NCI-H2081 (cell line): ENCODE measurements around the gene OR4E1.
"Not testable (repeated sequence)": the region's sequence is repeated elsewhere in the genome, so short reads cannot be mapped to it uniquely, and the experiment has no call there.

Source experiments
- DNase-seq, 2 experiments: peaks; one replicate each; lab custom pipeline; 2025; lab: John Stamatoyannopoulos, UW

Gene OR4E1

GRCh38 chr14:21653331-21653885 lies 20.2 kb downstream of the OR4E1 start, which contains the start of gene OR4E2:
TSS of gene OR4E2 (plus strand) at chr14:21653835. CDS start at chr14:21665083, 11,248 bp downstream.
- no peak for DNase-seq

- no peak for DNase-seq
Observed at GRCh38 chr14:21652209-21652808, 21.3 kb downstream of the OR4E1 start.

GRCh38 chr14:21647380-21647779 lies 26.2 kb downstream of the OR4E1 start:
- no peak for DNase-seq

GRCh38 chr14:21643407-21643806 lies 30.2 kb downstream of the OR4E1 start:
- no peak for DNase-seq

- no peak for DNase-seq
Observed at GRCh38 chr14:21642683-21643082, 30.9 kb downstream of the OR4E1 start.

GRCh38 chr14:21634840-21635239 lies 38.8 kb downstream of the OR4E1 start, which contains the start of gene OR10G2:
TSS of gene OR10G2 (minus strand) at chr14:21634940. CDS start at chr14:21634842, 98 bp downstream.
- DNase-seq, result no peak

GRCh38 chr14:21631084-21631483 lies 42.5 kb downstream of the OR4E1 start:
- DNase-seq, result no peak

GRCh38 chr14:21630503-21630902 lies 43.1 kb downstream of the OR4E1 start:
- not testable (repeated sequence) for DNase-seq

- DNase-seq, result no peak
Observed at GRCh38 chr14:21626491-21627230, 47.0 kb downstream of the OR4E1 start.
